Duodenal mucosa (tissue), 2 donors: ENCODE data around the gene RGS10.
A peak's percentile ranks its signal among the peaks of the same experiment; 100 is the strongest.

Source experiments
- H3K27ac ChIP-seq: one replicate; pipeline ENCODE4 v1.7.0; 2013; ENCODE audit warnings: low read depth, low read length
- H3K27me3 ChIP-seq, 2 donors: one replicate each; pipeline ENCODE4 v1.7.0; 2013; ENCODE audit warnings: low read length in 2 of 2, control low read depth in 1 of 2; ENCODE audit not compliant: insufficient read depth in 2 of 2, control insufficient read depth in 1 of 2
- H3K36me3 ChIP-seq, 2 donors: one replicate each; pipeline ENCODE4 v1.7.0; 2013; ENCODE audit warnings: low read length in 2 of 2, control low read depth in 1 of 2; ENCODE audit not compliant: insufficient read depth in 2 of 2, control insufficient read depth in 1 of 2
- H3K4me1 ChIP-seq, 2 donors: one replicate each; pipeline ENCODE4 v1.7.0; 2013; ENCODE audit warnings: low read length in 2 of 2, control low read depth in 1 of 2; ENCODE audit not compliant: insufficient read depth in 2 of 2, control insufficient read depth in 1 of 2
- H3K4me3 ChIP-seq, 2 donors: one replicate each; pipeline ENCODE4 v1.7.0; 2013; ENCODE audit warnings: low read length in 2 of 2, low read depth in 1 of 2
- H3K9ac ChIP-seq, 2 donors: one replicate each; pipeline ENCODE4 v1.7.0; 2013; ENCODE audit warnings: low read length in 2 of 2, low read depth in 1 of 2
- H3K9me3 ChIP-seq, 2 donors: one replicate each; pipeline ENCODE4 v1.7.0; 2013; ENCODE audit warnings: low read length in 2 of 2, control low read depth in 1 of 2; ENCODE audit not compliant: control insufficient read depth in 1 of 2

The RGS10 gene

GRCh38 chr10:119505588-119506315 lies 36.8 kb downstream of the RGS10 start:
- Histone ChIP-seq H3K9me3 (no peaks in the 10 kb centered on the region), H3K4me1 (peaks cover 3 to 20% of the 10 kb centered on the region in 2 donors), H3K4me3 (no peak overlapping the region), H3K27ac (peak overlapping the region; percentile 13), H3K36me3 (peaks cover 0 to 3% of the 10 kb centered on the region in 2 donors), H3K9ac (no peak overlapping the region), H3K27me3 (no peaks in the 10 kb centered on the region)

- peaks cover 7 to 20% of the 10 kb centered on the region in 2 donors for H3K4me1 ChIP-seq
- H3K36me3 ChIP-seq, result peaks cover 0 to 3% of the 10 kb centered on the region in 2 donors
- H3K27ac ChIP-seq, result no peak overlapping the region
- H3K27me3 ChIP-seq, result no peaks in the 10 kb centered on the region
- no peaks in the 10 kb centered on the region for H3K9me3 ChIP-seq
- H3K9ac ChIP-seq, result no peak overlapping the region
- no peak overlapping the region for H3K4me3 ChIP-seq
These were observed 37.4 kb downstream of the RGS10 start for GRCh38 chr10:119505131-119505551.

GRCh38 chr10:119504651-119505050 lies 37.9 kb downstream of the RGS10 start:
- no peak overlapping the region for H3K4me3 ChIP-seq
- no peaks in the 10 kb centered on the region for H3K9me3 ChIP-seq
- no peaks in the 10 kb centered on the region for H3K27me3 ChIP-seq
- peaks cover 12 to 20% of the 10 kb centered on the region in 2 donors for H3K4me1 ChIP-seq
- no peak overlapping the region for H3K9ac ChIP-seq
- H3K27ac ChIP-seq, result no peak overlapping the region
- peaks cover 0 to 3% of the 10 kb centered on the region in 2 donors for H3K36me3 ChIP-seq

GRCh38 chr10:119503821-119504220 lies 38.7 kb downstream of the RGS10 start:
- H3K4me3 ChIP-seq, result no peak overlapping the region
- no peaks in the 10 kb centered on the region for H3K9me3 ChIP-seq
- H3K36me3 ChIP-seq, result peaks cover 0 to 9% of the 10 kb centered on the region in 2 donors
- peaks cover 17 to 20% of the 10 kb centered on the region in 2 donors for H3K4me1 ChIP-seq
- no peak overlapping the region for H3K27ac ChIP-seq
- H3K9ac ChIP-seq, result no peak overlapping the region
- no peaks in the 10 kb centered on the region for H3K27me3 ChIP-seq

GRCh38 chr10:119502618-119503155 lies 39.8 kb downstream of the RGS10 start:
- no peak overlapping the region for H3K9ac ChIP-seq
- H3K27ac ChIP-seq, result no peak overlapping the region
- peaks cover 3 to 9% of the 10 kb centered on the region in 2 donors for H3K36me3 ChIP-seq
- H3K27me3 ChIP-seq, result no peaks in the 10 kb centered on the region
- peaks cover 17 to 20% of the 10 kb centered on the region in 2 donors for H3K4me1 ChIP-seq
- no peaks in the 10 kb centered on the region for H3K9me3 ChIP-seq
- H3K4me3 ChIP-seq, result no peak overlapping the region

- H3K4me1 ChIP-seq, result peaks cover 17 to 20% of the 10 kb centered on the region in 2 donors
- H3K27ac ChIP-seq, result no peak overlapping the region
- H3K27me3 ChIP-seq, result no peaks in the 10 kb centered on the region
- no peak overlapping the region for H3K4me3 ChIP-seq
- peaks cover 3 to 9% of the 10 kb centered on the region in 2 donors for H3K36me3 ChIP-seq
- no peak overlapping the region for H3K9ac ChIP-seq
- H3K9me3 ChIP-seq, result no peaks in the 10 kb centered on the region
These were observed 40.3 kb downstream of the RGS10 start for GRCh38 chr10:119502209-119502608.

- H3K27ac ChIP-seq, result no peak overlapping the region
- no peaks in the 10 kb centered on the region for H3K9me3 ChIP-seq
- peaks cover 17 to 20% of the 10 kb centered on the region in 2 donors for H3K4me1 ChIP-seq
- H3K36me3 ChIP-seq, result peaks cover 3 to 9% of the 10 kb centered on the region in 2 donors
- no peak overlapping the region for H3K4me3 ChIP-seq
- no peaks in the 10 kb centered on the region for H3K27me3 ChIP-seq
- no peak overlapping the region for H3K9ac ChIP-seq
These were observed 40.8 kb downstream of the RGS10 start for GRCh38 chr10:119501690-119502089.

GRCh38 chr10:119500821-119501220 lies 41.7 kb downstream of the RGS10 start:
- no peak overlapping the region for H3K9ac ChIP-seq
- H3K9me3 ChIP-seq, result no peaks in the 10 kb centered on the region
- no peaks in the 10 kb centered on the region for H3K27me3 ChIP-seq
- no peak overlapping the region for H3K27ac ChIP-seq
- peaks cover 17% of the 10 kb centered on the region in 2 donors for H3K4me1 ChIP-seq
- no peak overlapping the region for H3K4me3 ChIP-seq
- peaks cover 3 to 9% of the 10 kb centered on the region in 2 donors for H3K36me3 ChIP-seq

- H3K36me3 ChIP-seq, result peaks cover 3 to 9% of the 10 kb centered on the region in 2 donors
- H3K9me3 ChIP-seq, result no peaks in the 10 kb centered on the region
- no peak overlapping the region for H3K4me3 ChIP-seq
- H3K9ac ChIP-seq, result no peak overlapping the region
- H3K27ac ChIP-seq, result no peak overlapping the region
- peaks cover 15 to 17% of the 10 kb centered on the region in 2 donors for H3K4me1 ChIP-seq
- no peaks in the 10 kb centered on the region for H3K27me3 ChIP-seq
These were observed 42.3 kb downstream of the RGS10 start for GRCh38 chr10:119500123-119500795.

- H3K4me1 ChIP-seq, result peaks cover 17 to 21% of the 10 kb centered on the region in 2 donors
- H3K27me3 ChIP-seq, result no peaks in the 10 kb centered on the region
- peaks cover 3 to 7% of the 10 kb centered on the region in 2 donors for H3K36me3 ChIP-seq
- H3K4me3 ChIP-seq, result no peak overlapping the region
- no peak overlapping the region for H3K9ac ChIP-seq
- H3K9me3 ChIP-seq, result no peaks in the 10 kb centered on the region
- H3K27ac ChIP-seq, result no peak overlapping the region
These were observed 42.9 kb downstream of the RGS10 start for GRCh38 chr10:119499677-119500002.
